Measurements from ENCODE around the gene CCDC136. TPM values are rescaled to one million over a fixed set of nuclear protein-coding genes. Genes with fewer than 3 reads are reported as not detected.

Gene CCDC136
- total and polyA plus RNA-seq, 2 experiments from 2014 or later: 27.1 to 55.7 TPM

DNA sequence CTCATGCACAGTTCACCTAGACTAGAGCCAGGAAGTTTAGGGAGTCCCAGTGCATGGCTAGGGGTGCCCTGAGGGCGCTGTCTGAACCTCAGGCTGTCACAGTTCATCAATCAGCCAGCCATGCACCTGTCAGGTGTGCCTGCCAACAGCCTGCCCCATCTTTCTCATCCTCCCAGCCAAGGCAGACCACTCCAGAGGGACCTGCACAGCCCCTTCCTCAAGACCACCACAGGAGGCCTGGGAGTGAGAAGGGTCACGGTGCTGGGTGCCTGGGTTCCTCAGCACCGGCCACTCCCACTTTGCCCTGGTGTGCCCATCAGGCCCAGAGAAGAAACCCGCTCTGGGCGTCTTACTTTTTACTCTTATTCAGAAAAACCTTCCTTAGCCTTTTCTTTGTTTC, 79.3 kb downstream of the CCDC136 start:
- H3K27ac Mint-ChIP-seq: no peak overlapping the region
- ATAC-seq: no peak

More for the DNA sequence above, 79.3 kb downstream of the CCDC136 start:
- Histone ChIP-seq H3K4me3 (no peak overlapping the region), H2AFZ (no peak overlapping the region), H3K4me2 (no peak overlapping the region), H3K27me3 (ENCODE audit: insufficient read depth) (peaks cover 56% of the 10 kb centered on the region), H3K27ac (ENCODE audit: low read depth) (no peak overlapping the region), H4K20me1 (replicated peaks; ENCODE audit: insufficient read depth) (peaks cover 3% of the 10 kb centered on the region; the same call in 1 of the 2 replicates), H3K36me3 (ENCODE audit: insufficient read depth) (no peaks in the 10 kb centered on the region), H3F3A (replicated peaks; ENCODE audit: low read depth) (0 out of 2 replicates have a peak, but pooled peaks cover 12% of the 10 kb centered on the region), H3K79me2 (replicated peaks; ENCODE audit: insufficient read depth) (no peaks in the 10 kb centered on the region), H3K9me2 (ENCODE audit: insufficient read depth) (no peaks in the 10 kb centered on the region), H3K4me1 (ENCODE audit: insufficient read depth) (peaks cover 19% of the 10 kb centered on the region)
- H3K4me1 Mint-ChIP-seq: peaks cover 26% of the 10 kb centered on the region
- H3K27me3 Mint-ChIP-seq (ENCODE audit: insufficient read depth, low read depth, poor library complexity): peaks cover 42% of the 10 kb centered on the region
- no peak for DNase-seq (ENCODE audit: low spot score)
- no peaks in the 10 kb centered on the region; the same call in 2 of the 3 replicates for H3K9me3 Mint-ChIP-seq
- TF ChIP-seq STAT1 (IDR thresholded peaks at IDR 0.05; ENCODE audit: unreplicated experiment) (no peak), ETS1 (IDR thresholded peaks at IDR 0.05) (no peak), CREB1 (CRISPR knock-in tag; IDR thresholded peaks at IDR 0.05; ENCODE audit: low read depth) (no peak), JUNB (IDR thresholded peaks at IDR 0.05; ENCODE audit: unreplicated experiment) (no peak), NANOG (IDR thresholded peaks at IDR 0.05; ENCODE audit: borderline replicate concordance) (no peak), ZNF462 (CRISPR knock-in tag; IDR thresholded peaks at IDR 0.05) (no peak), POLR2AphosphoS5 (IDR thresholded peaks at IDR 0.05; ENCODE audit: low read depth) (no peak), ZNF331 (CRISPR knock-in tag; IDR thresholded peaks at IDR 0.05; ENCODE audit: low read depth) (no peak), EZH2phosphoT487 (IDR thresholded peaks at IDR 0.05; ENCODE audit: unreplicated experiment) (no peak), EZH2 (IDR thresholded peaks at IDR 0.05; ENCODE audit: low read depth, unreplicated experiment) (no peak), ZNF114 (CRISPR knock-in tag; IDR thresholded peaks at IDR 0.05) (no peak), CTCF (conservative IDR thresholded peaks at IDR 0.05; ENCODE audit: low read depth in 2 of 2) (no peak)
- TF ChIP-seq, protein P1, sequence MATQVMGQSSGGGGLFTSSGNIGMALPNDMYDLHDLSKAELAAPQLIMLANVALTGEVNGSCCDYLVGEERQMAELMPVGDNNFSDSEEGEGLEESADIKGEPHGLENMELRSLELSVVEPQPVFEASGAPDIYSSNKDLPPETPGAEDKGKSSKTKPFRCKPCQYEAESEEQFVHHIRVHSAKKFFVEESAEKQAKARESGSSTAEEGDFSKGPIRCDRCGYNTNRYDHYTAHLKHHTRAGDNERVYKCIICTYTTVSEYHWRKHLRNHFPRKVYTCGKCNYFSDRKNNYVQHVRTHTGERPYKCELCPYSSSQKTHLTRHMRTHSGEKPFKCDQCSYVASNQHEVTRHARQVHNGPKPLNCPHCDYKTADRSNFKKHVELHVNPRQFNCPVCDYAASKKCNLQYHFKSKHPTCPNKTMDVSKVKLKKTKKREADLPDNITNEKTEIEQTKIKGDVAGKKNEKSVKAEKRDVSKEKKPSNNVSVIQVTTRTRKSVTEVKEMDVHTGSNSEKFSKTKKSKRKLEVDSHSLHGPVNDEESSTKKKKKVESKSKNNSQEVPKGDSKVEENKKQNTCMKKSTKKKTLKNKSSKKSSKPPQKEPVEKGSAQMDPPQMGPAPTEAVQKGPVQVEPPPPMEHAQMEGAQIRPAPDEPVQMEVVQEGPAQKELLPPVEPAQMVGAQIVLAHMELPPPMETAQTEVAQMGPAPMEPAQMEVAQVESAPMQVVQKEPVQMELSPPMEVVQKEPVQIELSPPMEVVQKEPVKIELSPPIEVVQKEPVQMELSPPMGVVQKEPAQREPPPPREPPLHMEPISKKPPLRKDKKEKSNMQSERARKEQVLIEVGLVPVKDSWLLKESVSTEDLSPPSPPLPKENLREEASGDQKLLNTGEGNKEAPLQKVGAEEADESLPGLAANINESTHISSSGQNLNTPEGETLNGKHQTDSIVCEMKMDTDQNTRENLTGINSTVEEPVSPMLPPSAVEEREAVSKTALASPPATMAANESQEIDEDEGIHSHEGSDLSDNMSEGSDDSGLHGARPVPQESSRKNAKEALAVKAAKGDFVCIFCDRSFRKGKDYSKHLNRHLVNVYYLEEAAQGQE (IDR thresholded peaks at IDR 0.05; ENCODE audit: unreplicated experiment): no peak
- no peak overlapping the region; the same call in 2 of the 3 replicates for H3K4me3 Mint-ChIP-seq
- H3K36me3 Mint-ChIP-seq (ENCODE audit: low read depth): no peaks in the 10 kb centered on the region; the same call in 1 of the 3 replicates

Measured in GM23338 (cell line).